Activated gamma-delta T cell treated with Interleukin-2 at 50 U/mL for 16 hours (primary cell): ENCODE data around the gene TIMP2.
"Not testable (repeated sequence)": the region's sequence is repeated elsewhere in the genome, so short reads cannot be mapped to it uniquely, and the experiment has no call there.

ENCODE experiments used
- DNase-seq: peaks from one replicate; pipeline ENCODE4 v3.0.0-alpha.2; 2020

TIMP2 gene

GRCh38 chr17:78925234-78925633 lies at the start of gene TIMP2:
Gene TIMP2, minus strand, starts transcription at chr17:78925387. Its CDS starts 299 bp downstream, at chr17:78925088.
- peak; percentile 69 for DNase-seq

GRCh38 chr17:78973792-78974520 lies 48.8 kb upstream of the TIMP2 start:
- DNase-seq, result no peak

GRCh38 chr17:78973196-78973595 lies 48.0 kb upstream of the TIMP2 start:
- DNase-seq, result no peak

GRCh38 chr17:78972507-78973105 lies 47.4 kb upstream of the TIMP2 start:
- no peak for DNase-seq

GRCh38 chr17:78971756-78972506 lies 46.7 kb upstream of the TIMP2 start:
- no peak for DNase-seq

GRCh38 chr17:78970834-78971755 lies 45.9 kb upstream of the TIMP2 start:
- DNase-seq, result peak; percentile 83

GRCh38 chr17:78969865-78970264 lies 44.7 kb upstream of the TIMP2 start:
- DNase-seq, result no peak

GRCh38 chr17:78967782-78968362 lies 42.7 kb upstream of the TIMP2 start:
- no peak for DNase-seq

GRCh38 chr17:78966910-78967600 lies 41.9 kb upstream of the TIMP2 start:
- no peak for DNase-seq

- no peak for DNase-seq
Measured at GRCh38 chr17:78966123-78966813, 41.1 kb upstream of the TIMP2 start.

GRCh38 chr17:78965491-78965924 lies 40.3 kb upstream of the TIMP2 start:
- DNase-seq, result no peak

- no peak for DNase-seq
Measured at GRCh38 chr17:78963378-78963777, 38.2 kb upstream of the TIMP2 start.

GRCh38 chr17:78962984-78963348 lies 37.8 kb upstream of the TIMP2 start:
- not testable (repeated sequence) for DNase-seq

- DNase-seq, result no peak
Measured at GRCh38 chr17:78962345-78962983, 37.3 kb upstream of the TIMP2 start.

- DNase-seq, result no peak
Measured at GRCh38 chr17:78961571-78961970, 36.4 kb upstream of the TIMP2 start.

- no peak for DNase-seq
Measured at GRCh38 chr17:78960928-78961327, 35.7 kb upstream of the TIMP2 start.

- no peak for DNase-seq
Measured at GRCh38 chr17:78959803-78960202, 34.6 kb upstream of the TIMP2 start.

GRCh38 chr17:78958641-78959127 lies 33.5 kb upstream of the TIMP2 start:
- no peak for DNase-seq

GRCh38 chr17:78957128-78957527 lies 31.9 kb upstream of the TIMP2 start:
- no peak for DNase-seq

GRCh38 chr17:78956254-78956653 lies 31.1 kb upstream of the TIMP2 start:
- no peak for DNase-seq
